ENCODE results near the gene RALGAPA1. TPM values are rescaled to one million over a fixed set of nuclear protein-coding genes. Genes with fewer than 3 reads are reported as not detected.

RALGAPA1 gene
- total RNA-seq, 1 donor from 2014 or later, result 29.0 TPM

GRCh38 chr14:35696575-35696974 lies 112.5 kb downstream of the RALGAPA1 start:
- DNase-seq (ENCODE audit: low spot score), result no peak
- no peaks in the 10 kb centered on the region for H3K27me3 Mint-ChIP-seq (ENCODE audit: unreplicated experiment)
- no peak overlapping the region for H3K4me3 Mint-ChIP-seq (ENCODE audit: unreplicated experiment)
- H3K4me1 Mint-ChIP-seq (ENCODE audit: unreplicated experiment), result no peaks in the 10 kb centered on the region
- TF ChIP-seq CTCF (IDR thresholded peaks at IDR 0.05; ENCODE audit: unreplicated experiment), result no peak
- H3K36me3 Mint-ChIP-seq (ENCODE audit: low read depth, unreplicated experiment), result no peaks in the 10 kb centered on the region
- H3K9me3 Mint-ChIP-seq (ENCODE audit: unreplicated experiment), result no peaks in the 10 kb centered on the region
- H3K27ac Mint-ChIP-seq (ENCODE audit: unreplicated experiment), result no peak overlapping the region

- H3K4me3 Mint-ChIP-seq (ENCODE audit: unreplicated experiment), result no peak overlapping the region
- no peak for TF ChIP-seq CTCF (IDR thresholded peaks at IDR 0.05; ENCODE audit: unreplicated experiment)
- no peaks in the 10 kb centered on the region for H3K36me3 Mint-ChIP-seq (ENCODE audit: low read depth, unreplicated experiment)
- H3K9me3 Mint-ChIP-seq (ENCODE audit: unreplicated experiment), result no peaks in the 10 kb centered on the region
- no peak overlapping the region for H3K27ac Mint-ChIP-seq (ENCODE audit: unreplicated experiment)
- no peaks in the 10 kb centered on the region for H3K4me1 Mint-ChIP-seq (ENCODE audit: unreplicated experiment)
- no peak for DNase-seq (ENCODE audit: low spot score)
- no peaks in the 10 kb centered on the region for H3K27me3 Mint-ChIP-seq (ENCODE audit: unreplicated experiment)
Measured at GRCh38 chr14:35696119-35696518, 113.0 kb downstream of the RALGAPA1 start.

GRCh38 chr14:35695647-35696046 lies 113.4 kb downstream of the RALGAPA1 start:
- H3K27ac Mint-ChIP-seq (ENCODE audit: unreplicated experiment), result no peak overlapping the region
- no peak overlapping the region for H3K4me3 Mint-ChIP-seq (ENCODE audit: unreplicated experiment)
- H3K9me3 Mint-ChIP-seq (ENCODE audit: unreplicated experiment), result no peaks in the 10 kb centered on the region
- H3K36me3 Mint-ChIP-seq (ENCODE audit: low read depth, unreplicated experiment), result no peaks in the 10 kb centered on the region
- H3K27me3 Mint-ChIP-seq (ENCODE audit: unreplicated experiment), result no peaks in the 10 kb centered on the region
- no peak for DNase-seq (ENCODE audit: low spot score)
- TF ChIP-seq CTCF (IDR thresholded peaks at IDR 0.05; ENCODE audit: unreplicated experiment), result no peak
- no peaks in the 10 kb centered on the region for H3K4me1 Mint-ChIP-seq (ENCODE audit: unreplicated experiment)

- no peak overlapping the region for H3K27ac Mint-ChIP-seq (ENCODE audit: unreplicated experiment)
- H3K27me3 Mint-ChIP-seq (ENCODE audit: unreplicated experiment), result no peaks in the 10 kb centered on the region
- no peak overlapping the region for H3K4me3 Mint-ChIP-seq (ENCODE audit: unreplicated experiment)
- no peak for DNase-seq (ENCODE audit: low spot score)
- H3K36me3 Mint-ChIP-seq (ENCODE audit: low read depth, unreplicated experiment), result no peaks in the 10 kb centered on the region
- TF ChIP-seq CTCF (IDR thresholded peaks at IDR 0.05; ENCODE audit: unreplicated experiment), result no peak
- no peaks in the 10 kb centered on the region for H3K9me3 Mint-ChIP-seq (ENCODE audit: unreplicated experiment)
- H3K4me1 Mint-ChIP-seq (ENCODE audit: unreplicated experiment), result no peaks in the 10 kb centered on the region
Measured at GRCh38 chr14:35695072-35695471, 114.0 kb downstream of the RALGAPA1 start.

- H3K4me3 Mint-ChIP-seq (ENCODE audit: unreplicated experiment), result no peak overlapping the region
- H3K36me3 Mint-ChIP-seq (ENCODE audit: low read depth, unreplicated experiment), result no peaks in the 10 kb centered on the region
- H3K9me3 Mint-ChIP-seq (ENCODE audit: unreplicated experiment), result no peaks in the 10 kb centered on the region
- no peak overlapping the region for H3K27ac Mint-ChIP-seq (ENCODE audit: unreplicated experiment)
- TF ChIP-seq CTCF (IDR thresholded peaks at IDR 0.05; ENCODE audit: unreplicated experiment), result no peak
- H3K27me3 Mint-ChIP-seq (ENCODE audit: unreplicated experiment), result no peaks in the 10 kb centered on the region
- H3K4me1 Mint-ChIP-seq (ENCODE audit: unreplicated experiment), result no peaks in the 10 kb centered on the region
- DNase-seq (ENCODE audit: low spot score), result no peak
Measured at GRCh38 chr14:35689000-35689460, 120.1 kb downstream of the RALGAPA1 start.

All from endothelial cell (in vitro differentiated cells).